H1 (cell line): ENCODE data around the gene GZMM. TPM values are rescaled to one million over a fixed set of nuclear protein-coding genes. Genes with fewer than 3 reads are reported as not detected.

Experiments used
- CTCF ChIA-PET: fragments of 300-600 bp; sonication (Branson Sonifier 250); formaldehyde crosslinking; loops from one replicate; lab custom pipeline; 2021; ENCODE audit not compliant: partially characterized antibody; lab: Charles Lee
- POLR2A ChIA-PET: fragments of 300-600 bp; sonication (Branson Sonifier 250); formaldehyde crosslinking; loops from one replicate; lab custom pipeline; 2021; ENCODE audit warnings: inconsistent platforms; ENCODE audit not compliant: partially characterized antibody; lab: Charles Lee
- DNase-seq, 2 experiments: peaks; one replicate each; pipeline versions ENCODE4 v3.0.0 to v3.0.0-alpha.2; 2010 to 2022; ENCODE audit warnings: low spot score in 2 of 2, low read depth in 1 of 2, mixed read lengths in 1 of 2
- FAIRE-seq: peaks from 2 replicates; lab custom pipeline; 2011; peaks lifted over from hg19 to GRCh38; lab: Jason Lieb, UNC
- H2AFZ ChIP-seq: 2 replicates; pipeline ENCODE4 v1.8.1; 2012; ENCODE audit warnings: low read length, inconsistent platforms
- H2AK5ac ChIP-seq: 2 replicates; pipeline ENCODE4 v1.6.1; 2013; ENCODE audit warnings: low read depth, low read length
- H2BK120ac ChIP-seq: replicated peaks from 2 replicates; pipeline ENCODE3; 2013; ENCODE audit warnings: low read depth, low read length, inconsistent platforms
- H2BK12ac ChIP-seq: 2 replicates; pipeline ENCODE4 v1.6.1; 2013; ENCODE audit warnings: low read depth, low read length
- H2BK15ac ChIP-seq: 2 replicates; pipeline ENCODE4 v1.6.1; 2013; ENCODE audit warnings: low read length
- H2BK20ac ChIP-seq: 2 replicates; pipeline ENCODE4 v1.6.1; 2013; ENCODE audit warnings: low read length
- H2BK5ac ChIP-seq: 2 replicates; pipeline ENCODE4 v1.6.1; 2013; ENCODE audit warnings: low read depth, low read length
- H3K14ac ChIP-seq: 2 replicates; pipeline ENCODE4 v1.6.1; 2013; ENCODE audit warnings: inconsistent platforms; ENCODE audit not compliant: insufficient read length
- H3K18ac ChIP-seq: 2 replicates; pipeline ENCODE4 v1.6.1; 2013; ENCODE audit warnings: low read length; ENCODE audit errors: extremely low read depth
- H3K23ac ChIP-seq: 2 replicates; pipeline ENCODE4 v1.6.1; 2013; ENCODE audit warnings: inconsistent platforms; ENCODE audit not compliant: insufficient read length
- H3K23me2 ChIP-seq: 2 replicates; pipeline ENCODE4 v1.6.1; 2013; ENCODE audit warnings: low read depth, low read length
- H3K27ac ChIP-seq: 2 replicates; pipeline ENCODE4 v1.6.1; 2011; ENCODE audit warnings: low read depth, low read length, inconsistent platforms
- H3K27me3 ChIP-seq, 4 experiments: replicated peaks in 1 of 4; 1 replicate in 1 of 4; 2 replicates in 3 of 4; pipeline versions ENCODE4 v1.6.1 to v1.8.1; 2011 to 2013; ENCODE audit warnings: low read length in 3 of 4, mild to moderate bottlenecking in 3 of 4, inconsistent platforms in 2 of 4, mixed read lengths in 2 of 4, moderate library complexity in 1 of 4; ENCODE audit not compliant: control insufficient read depth in 3 of 4, insufficient read depth in 3 of 4; ENCODE audit errors: extremely low read depth in 1 of 4
- H3K36me3 ChIP-seq, 4 experiments: 2 replicates each; pipeline versions ENCODE4 v1.6.1 to v1.8.1; 2011 to 2013; ENCODE audit warnings: mild to moderate bottlenecking in 4 of 4, low read length in 3 of 4, moderate library complexity in 2 of 4, control low read depth in 1 of 4, inconsistent platforms in 1 of 4; ENCODE audit not compliant: insufficient read depth in 4 of 4, control insufficient read depth in 2 of 4
- H3K4ac ChIP-seq: replicated peaks from 2 replicates; pipeline ENCODE3; 2013; ENCODE audit warnings: low read length, low read depth, mixed read lengths, inconsistent platforms; ENCODE audit not compliant: insufficient read length
- H3K4me1 ChIP-seq, 4 experiments: replicated peaks in 1 of 4; 1 replicate in 1 of 4; 2 replicates in 3 of 4; pipeline versions ENCODE4 v1.6.1 to v1.8.1; 2011 to 2013; ENCODE audit warnings: low read length in 3 of 4, inconsistent platforms in 2 of 4, mixed read lengths in 1 of 4; ENCODE audit not compliant: insufficient read depth in 4 of 4, control insufficient read depth in 3 of 4
- H3K4me2 ChIP-seq, 2 experiments: 2 replicates each; pipeline versions ENCODE4 v1.6.1 to v1.8.1; 2011 to 2013; ENCODE audit warnings: low read depth in 2 of 2, low read length in 2 of 2, control low read depth in 1 of 2, inconsistent platforms in 1 of 2, mild to moderate bottlenecking in 1 of 2; ENCODE audit not compliant: insufficient read depth in 1 of 2
- H3K4me3 ChIP-seq, 4 experiments: fragments of 200-600, 300-600 bp in 1 of 4; sonication (generic), shearing (Covaris generic), sonication (Bioruptor Twin) in 1 of 4; 2 replicates each; pipeline versions ENCODE4 v1.5.1 to v1.8.1; 2011 to 2016; ENCODE audit warnings: low read length in 4 of 4, low read depth in 3 of 4, control low read depth in 2 of 4, inconsistent platforms in 2 of 4, mild to moderate bottlenecking in 2 of 4, mixed read lengths in 1 of 4, moderate library complexity in 1 of 4; ENCODE audit not compliant: insufficient read depth in 2 of 4; ENCODE audit errors: extremely low read depth in 1 of 4
- H3K56ac ChIP-seq: replicated peaks from 2 replicates; pipeline ENCODE3; 2013; ENCODE audit warnings: low read depth, mild to moderate bottlenecking, mixed read lengths, low read length, inconsistent platforms; ENCODE audit not compliant: insufficient read length
- H3K79me1 ChIP-seq: 2 replicates; pipeline ENCODE4 v1.6.1; 2013; ENCODE audit warnings: low read depth, low read length, control low read depth
- H3K79me2 ChIP-seq, 2 experiments: 2 replicates each; pipeline versions ENCODE4 v1.6.1 to v1.8.1; 2012 to 2013; ENCODE audit warnings: low read length in 2 of 2, mild to moderate bottlenecking in 2 of 2, inconsistent platforms in 1 of 2; ENCODE audit not compliant: insufficient read depth in 2 of 2, control insufficient read depth in 1 of 2
- H3K9ac ChIP-seq, 4 experiments: replicated peaks in 1 of 4; 1 replicate in 1 of 4; 2 replicates in 3 of 4; pipeline versions ENCODE4 v1.6.1 to v1.8.1; 2011 to 2013; ENCODE audit warnings: low read depth in 3 of 4, low read length in 3 of 4, control low read depth in 2 of 4, mild to moderate bottlenecking in 2 of 4, moderate library complexity in 2 of 4, inconsistent platforms in 1 of 4; ENCODE audit errors: extremely low read depth in 1 of 4
- H3K9me3 ChIP-seq, 2 experiments: 2 replicates each; pipeline versions ENCODE4 v1.6.1 to v1.8.1; 2012 to 2013; ENCODE audit warnings: mild to moderate bottlenecking in 2 of 2, moderate library complexity in 2 of 2, control low read depth in 1 of 2, inconsistent platforms in 1 of 2, low read depth in 1 of 2, low read length in 1 of 2, mixed read lengths in 1 of 2; ENCODE audit not compliant: insufficient read depth in 2 of 2
- H4K20me1 ChIP-seq, 2 experiments: replicated peaks in 1 of 2; 2 replicates each; pipeline versions ENCODE3 to v1.8.1; 2011 to 2013; ENCODE audit warnings: inconsistent platforms in 2 of 2, low read length in 2 of 2, mild to moderate bottlenecking in 1 of 2; ENCODE audit not compliant: insufficient read depth in 2 of 2, control insufficient read depth in 1 of 2
- H4K5ac ChIP-seq: 2 replicates; pipeline ENCODE4 v1.6.1; 2013; ENCODE audit warnings: low read length, low read depth, mixed read lengths, inconsistent platforms; ENCODE audit not compliant: insufficient read length
- H4K8ac ChIP-seq: 2 replicates; pipeline ENCODE4 v1.8.0; 2013; ENCODE audit warnings: mild to moderate bottlenecking, moderate library complexity, low read length, inconsistent platforms; ENCODE audit not compliant: insufficient read depth; ENCODE audit errors: extremely low read depth
- H4K91ac ChIP-seq: replicated peaks from 2 replicates; pipeline ENCODE3; 2013; ENCODE audit warnings: low read length, mixed read lengths, inconsistent platforms; ENCODE audit not compliant: insufficient read length
- BACH1 ChIP-seq: IDR thresholded peaks from 2 replicates; pipeline ENCODE4 v1.6.1; 2012; ENCODE audit warnings: low read length, improper control_type of control experiment
- CREB1 ChIP-seq: IDR thresholded peaks from 2 replicates; pipeline ENCODE4 v1.6.1; 2012; ENCODE audit warnings: inconsistent platforms
- CTCF ChIP-seq, 3 experiments: IDR thresholded peaks; 1 replicate in 2 of 3; 2 replicates in 1 of 3; pipeline versions ENCODE4 v1.5.1 to v1.6.1; 2011; ENCODE audit warnings: low read length in 3 of 3, mild to moderate bottlenecking in 3 of 3, inconsistent platforms in 2 of 3, low read depth in 1 of 3, moderate library complexity in 1 of 3; ENCODE audit not compliant: insufficient read depth in 1 of 3; ENCODE audit errors: control extremely low read depth in 1 of 3
- EGR1 ChIP-seq: IDR thresholded peaks from 2 replicates; pipeline ENCODE4 v1.6.1; 2011; ENCODE audit warnings: low read depth, low read length, borderline replicate concordance
- RBBP5 ChIP-seq: IDR thresholded peaks from 2 replicates; pipeline ENCODE4 v1.7.1; 2012; ENCODE audit warnings: low read depth, mild to moderate bottlenecking, inconsistent platforms, low read length, moderate library complexity, borderline replicate concordance
- RFX5 ChIP-seq: IDR thresholded peaks from 2 replicates; pipeline ENCODE4 v1.6.1; 2011; ENCODE audit warnings: low read depth, low read length, improper control_type of control experiment, borderline replicate concordance
- RNF2 ChIP-seq: fragments of 200-900, 300-1000 bp; sonication (generic); IDR thresholded peaks from 2 replicates; pipeline ENCODE4 v1.7.1; 2016; ENCODE audit warnings: borderline replicate concordance, low read depth, mild to moderate bottlenecking, antibody characterized with exemption, low read length; ENCODE audit not compliant: poor library complexity, severe bottlenecking; ENCODE audit errors: missing control alignments
- ZNF274 ChIP-seq: IDR thresholded peaks from 2 replicates; pipeline ENCODE4 v1.7.0; 2012; ENCODE audit warnings: low read length, borderline replicate concordance; ENCODE audit errors: extremely low read depth
- WGBS, 2 experiments: shearing (Covaris generic) in 1 of 2; methylation state at CpG; one replicate each; pipeline versions ENCODE4 v1.1.6 to v1.1.7; 2013 to 2015; ENCODE audit warnings: low lambda C conversion rate in 2 of 2, mixed read lengths in 2 of 2, inconsistent platforms in 1 of 2, low coverage in 1 of 2, missing lambda C conversion rate in 1 of 2; ENCODE audit not compliant: insufficient replicate concordance in 2 of 2, insufficient coverage in 1 of 2, insufficient read length in 1 of 2; ENCODE audit errors: extremely low coverage in 1 of 2, missing lambda C conversion rate in 1 of 2; 5-methylcytosine and 5-hydroxymethylcytosine counted together
- polyA plus RNA-seq, 7 experiments: library from polyadenylated mRNA; depleted of rRNA in 3 of 7; stranded (reverse) in 5 of 7; unstranded in 2 of 7; fragments of >200 nt in 5 of 7; fragments of 200-250 nt in 2 of 7; gene quantifications; 1 replicate in 5 of 7; 2 replicates in 1 of 7; 4 replicates in 1 of 7; pipeline versions ENCODE4 v1.2.1 to v1.2.3, GENCODE V29; 2011 to 2013; ENCODE audit warnings: missing spikeins in 2 of 7, mixed read lengths in 2 of 7
- total RNA-seq: library from RNA; stranded (reverse); fragmentation: NEBNext Ultra II Directional; extraction: Animal tissue kit (Norgen Biotek cat#: 25700); gene quantifications from 2 replicates; pipeline ENCODE4 v1.2.1, GENCODE V29; 2021

GZMM gene
- total and polyA plus RNA-seq, 2 of the 8 experiments (the other 6 are each of a cell fraction or from before 2014, with no cell fraction given) = 0.09 to 0.32 TPM

GRCh38 chr19:579111-579841 is 35.4 kb downstream of the GZMM start:
- H3K56ac ChIP-seq = no peak overlapping the region
- H3K18ac ChIP-seq = no peak overlapping the region
- peaks cover 14% of the 10 kb centered on the region for H3K79me1 ChIP-seq
- no peak overlapping the region for H3K4ac ChIP-seq
- no peak overlapping the region for H4K5ac ChIP-seq
- H2BK5ac ChIP-seq = no peak overlapping the region
- H3K4me1 ChIP-seq = peaks cover 0 to 20% (median 11%) of the 10 kb centered on the region in 4 experiments; a peak in 5 of 7 replicates
- H3K36me3 ChIP-seq = peaks cover 10 to 48% (median 27%) of the 10 kb centered on the region in 4 experiments; a peak in 6 of 8 replicates
- FAIRE-seq (no peak), DNase-seq (no peak)
- no peak overlapping the region for H3K9ac ChIP-seq
- H4K91ac ChIP-seq = no peak overlapping the region
- no peak overlapping the region for H2AK5ac ChIP-seq
- H3K23ac ChIP-seq = no peak overlapping the region
- no peak overlapping the region for H3K27ac ChIP-seq
- 95% methylated on average over 43 of the region's 46 CpGs; no CpG with 5 or more reads in 1 of the 2 experiments for WGBS, 2 experiments
- peaks cover 41 to 51% of the 10 kb centered on the region in 2 experiments for H4K20me1 ChIP-seq
- no peaks in the 10 kb centered on the region for H3K9me3 ChIP-seq
- no peak overlapping the region for H3K14ac ChIP-seq
- no peak overlapping the region for H2BK12ac ChIP-seq
- no peak overlapping the region for H2BK120ac ChIP-seq
- CTCF ChIA-PET = no interaction called here
- H2AFZ ChIP-seq = no peak overlapping the region
- H3K27me3 ChIP-seq = no peaks in the 10 kb centered on the region
- H3K23me2 ChIP-seq = no peaks in the 10 kb centered on the region; the same call in 1 of the 2 replicates
- no peak overlapping the region for H2BK20ac ChIP-seq
- no peak overlapping the region; the same call in 1 of the 2 replicates for H4K8ac ChIP-seq
- H2BK15ac ChIP-seq = no peak overlapping the region
- peaks cover 41 to 63% of the 10 kb centered on the region in 2 experiments for H3K79me2 ChIP-seq
- H3K4me2 ChIP-seq = no peak overlapping the region
- POLR2A ChIA-PET = interaction anchor here (0.8 kb wide), 1 partner anchor 22 kb away, joined by 3 read pairs; no protein-coding TSS in a partner anchor
- no peak overlapping the region for H3K4me3 ChIP-seq
- no peak for TF ChIP-seq ZNF274
- no peak for TF ChIP-seq RNF2
- TF ChIP-seq BACH1 = no peak
- TF ChIP-seq EGR1 = no peak
- TF ChIP-seq RBBP5 = no peak
- TF ChIP-seq CREB1 = no peak
- no peak for TF ChIP-seq CTCF (IDR thresholded peaks at IDR 0.05; ENCODE audit: control extremely low read depth in 1 of 3, insufficient read depth in 1 of 3, low read depth in 1 of 3, low read length in 3 of 3)
- no peak for TF ChIP-seq RFX5
